ENCODE measurements around the gene LPIN2.

Gene LPIN2

DNA sequence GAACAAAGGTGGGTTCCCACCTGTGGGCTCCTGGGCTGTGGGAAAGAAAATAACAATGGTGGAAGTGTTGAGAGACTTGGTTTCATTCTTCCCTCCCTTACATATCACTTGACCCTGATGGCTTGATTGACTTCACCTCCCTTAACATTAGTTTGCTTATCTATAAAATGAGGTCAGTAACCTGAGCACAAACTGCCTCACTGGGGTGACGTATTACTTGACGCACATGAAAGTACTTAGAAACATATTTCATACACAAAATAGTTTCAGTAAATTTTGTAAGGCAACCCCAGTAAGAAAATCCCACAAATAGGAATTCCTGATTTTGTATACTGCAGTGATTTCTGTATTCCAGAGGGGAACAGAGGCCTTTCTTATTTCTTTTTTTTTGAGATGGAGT lies 29.4 kb upstream of the LPIN2 start:
- DNase-seq (ENCODE audit: low read depth), result no peak
- TF ChIP-seq, protein P1, sequence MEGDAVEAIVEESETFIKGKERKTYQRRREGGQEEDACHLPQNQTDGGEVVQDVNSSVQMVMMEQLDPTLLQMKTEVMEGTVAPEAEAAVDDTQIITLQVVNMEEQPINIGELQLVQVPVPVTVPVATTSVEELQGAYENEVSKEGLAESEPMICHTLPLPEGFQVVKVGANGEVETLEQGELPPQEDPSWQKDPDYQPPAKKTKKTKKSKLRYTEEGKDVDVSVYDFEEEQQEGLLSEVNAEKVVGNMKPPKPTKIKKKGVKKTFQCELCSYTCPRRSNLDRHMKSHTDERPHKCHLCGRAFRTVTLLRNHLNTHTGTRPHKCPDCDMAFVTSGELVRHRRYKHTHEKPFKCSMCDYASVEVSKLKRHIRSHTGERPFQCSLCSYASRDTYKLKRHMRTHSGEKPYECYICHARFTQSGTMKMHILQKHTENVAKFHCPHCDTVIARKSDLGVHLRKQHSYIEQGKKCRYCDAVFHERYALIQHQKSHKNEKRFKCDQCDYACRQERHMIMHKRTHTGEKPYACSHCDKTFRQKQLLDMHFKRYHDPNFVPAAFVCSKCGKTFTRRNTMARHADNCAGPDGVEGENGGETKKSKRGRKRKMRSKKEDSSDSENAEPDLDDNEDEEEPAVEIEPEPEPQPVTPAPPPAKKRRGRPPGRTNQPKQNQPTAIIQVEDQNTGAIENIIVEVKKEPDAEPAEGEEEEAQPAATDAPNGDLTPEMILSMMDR (IDR thresholded peaks at IDR 0.05; ENCODE audit: insufficient read depth, low read depth, low read length, missing control alignments), result no peak
- H3K4me3 ChIP-seq (ENCODE audit: low read depth, low read length), result no peak overlapping the region

DNA sequence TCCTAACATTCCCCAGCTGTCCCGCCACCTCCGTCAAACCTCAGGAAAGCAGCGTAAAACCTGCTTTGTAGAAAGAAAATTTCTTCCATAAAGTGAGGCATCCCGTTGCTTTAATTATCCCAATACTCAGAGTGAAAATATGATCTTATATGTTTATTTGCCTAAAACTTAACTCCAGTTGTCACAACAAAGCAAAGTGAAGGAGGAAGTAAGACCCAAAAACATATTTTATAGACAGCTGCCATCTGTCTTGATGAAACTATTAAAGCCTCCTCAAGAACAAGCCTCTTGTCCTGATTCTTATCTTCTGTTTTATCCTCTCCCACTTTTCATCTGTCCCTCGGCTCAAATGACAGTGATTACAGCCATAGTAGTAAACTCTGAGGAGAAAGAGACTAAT lies 28.9 kb upstream of the LPIN2 start:
- DNase-seq (ENCODE audit: low read depth), result no peak
- TF ChIP-seq, protein P1 (IDR thresholded peaks at IDR 0.05; ENCODE audit: insufficient read depth, low read depth, low read length, missing control alignments), result no peak
- H3K4me3 ChIP-seq (ENCODE audit: low read depth, low read length), result no peak overlapping the region

DNA sequence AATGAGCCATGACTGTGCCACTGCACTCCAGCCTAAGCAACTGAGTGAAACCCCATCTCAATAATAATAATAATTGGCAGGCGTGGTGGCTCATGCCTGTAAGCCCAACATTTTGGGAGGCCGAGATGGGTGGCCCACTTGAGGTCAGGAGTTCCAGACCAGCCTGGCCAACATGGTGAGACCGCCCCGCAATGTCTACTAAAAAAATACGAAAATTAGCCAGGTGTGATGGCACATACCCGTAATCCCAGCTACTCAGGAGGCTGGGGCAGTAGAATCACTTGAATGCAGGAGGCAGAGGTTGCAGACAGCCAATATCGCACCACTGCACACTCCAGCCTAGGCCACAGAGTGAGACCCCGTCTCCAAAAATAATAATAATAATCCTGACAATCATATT lies 27.9 kb upstream of the LPIN2 start:
- no peak for DNase-seq (ENCODE audit: low read depth)
- no peak overlapping the region for H3K4me3 ChIP-seq (ENCODE audit: low read depth, low read length)
- TF ChIP-seq, protein P1 (IDR thresholded peaks at IDR 0.05; ENCODE audit: insufficient read depth, low read depth, low read length, missing control alignments), result no peak

DNA sequence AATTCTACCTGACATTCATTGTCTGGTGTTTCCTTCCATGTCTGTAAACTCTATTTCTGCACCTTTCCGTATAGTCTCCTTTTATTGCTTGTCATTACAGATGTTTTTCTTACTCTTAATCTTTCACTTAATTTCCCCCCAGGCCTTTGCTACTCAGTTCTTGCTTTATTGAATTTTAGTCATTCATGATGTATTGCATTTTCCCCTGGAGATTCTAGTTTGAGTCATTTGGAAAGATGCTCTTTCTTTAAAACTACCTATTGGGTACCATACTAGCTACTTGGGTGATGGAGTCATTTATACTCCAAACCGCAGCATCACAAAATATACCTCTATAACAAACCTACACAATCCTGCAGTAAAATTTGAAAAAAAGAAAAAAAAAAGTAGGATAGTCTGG lies 27.2 kb upstream of the LPIN2 start:
- no peak overlapping the region for H3K4me3 ChIP-seq (ENCODE audit: low read depth, low read length)
- TF ChIP-seq, protein P1 (IDR thresholded peaks at IDR 0.05; ENCODE audit: insufficient read depth, low read depth, low read length, missing control alignments), result no peak
- DNase-seq (ENCODE audit: low read depth), result no peak

DNA sequence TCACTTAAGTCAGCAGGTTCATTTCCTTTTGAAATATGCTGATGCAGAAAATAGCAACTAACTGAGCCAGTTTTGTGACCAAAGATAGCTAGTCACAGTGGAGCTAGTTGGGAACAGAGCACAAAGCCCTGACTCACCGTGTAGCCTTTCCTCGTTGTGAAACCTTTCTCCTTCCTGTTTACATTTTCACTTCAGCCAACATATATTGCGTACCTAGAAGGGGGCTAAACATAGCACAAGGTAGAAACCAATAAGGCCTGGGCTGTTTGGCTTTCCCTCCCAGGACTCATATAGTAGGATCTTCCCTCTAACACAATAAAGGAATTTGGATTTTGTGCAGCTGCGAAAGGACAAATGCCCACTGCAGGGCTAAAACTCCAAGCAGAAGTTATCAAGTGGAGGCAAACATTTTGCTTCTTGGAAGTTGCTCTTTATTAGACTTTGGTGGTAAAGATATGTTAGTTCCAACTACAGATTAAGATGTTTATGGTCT lies 24.5 kb upstream of the LPIN2 start:
- peak; percentile 89 for DNase-seq (ENCODE audit: low read depth)
- TF ChIP-seq, protein P1 (IDR thresholded peaks at IDR 0.05; ENCODE audit: insufficient read depth, low read depth, low read length, missing control alignments), result no peak
- H3K4me3 ChIP-seq (ENCODE audit: low read depth, low read length), result peak overlapping the region; percentile 1; the same call in 1 of the 2 replicates

DNA sequence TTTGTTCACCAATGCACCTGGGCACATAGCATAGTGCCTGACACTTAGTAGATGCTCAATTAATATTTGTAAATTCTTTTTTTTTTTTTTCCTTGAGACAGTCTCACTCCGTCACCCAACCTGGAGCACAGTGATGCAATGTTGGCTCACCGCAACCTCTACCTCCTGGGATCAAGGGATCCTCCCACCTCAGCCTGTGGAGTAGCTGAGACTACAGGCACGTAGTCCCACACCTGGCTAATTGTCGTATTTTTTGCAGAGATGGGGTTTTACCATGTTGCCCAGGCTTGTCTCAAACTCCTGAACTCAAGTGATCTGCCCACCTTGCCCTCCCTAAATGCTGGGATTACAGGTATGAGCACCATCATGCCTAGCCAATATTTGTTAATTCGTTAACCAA lies 23.2 kb upstream of the LPIN2 start:
- TF ChIP-seq, protein P1 (IDR thresholded peaks at IDR 0.05; ENCODE audit: insufficient read depth, low read depth, low read length, missing control alignments), result no peak
- H3K4me3 ChIP-seq (ENCODE audit: low read depth, low read length), result no peak overlapping the region
- DNase-seq (ENCODE audit: low read depth), result no peak

DNA sequence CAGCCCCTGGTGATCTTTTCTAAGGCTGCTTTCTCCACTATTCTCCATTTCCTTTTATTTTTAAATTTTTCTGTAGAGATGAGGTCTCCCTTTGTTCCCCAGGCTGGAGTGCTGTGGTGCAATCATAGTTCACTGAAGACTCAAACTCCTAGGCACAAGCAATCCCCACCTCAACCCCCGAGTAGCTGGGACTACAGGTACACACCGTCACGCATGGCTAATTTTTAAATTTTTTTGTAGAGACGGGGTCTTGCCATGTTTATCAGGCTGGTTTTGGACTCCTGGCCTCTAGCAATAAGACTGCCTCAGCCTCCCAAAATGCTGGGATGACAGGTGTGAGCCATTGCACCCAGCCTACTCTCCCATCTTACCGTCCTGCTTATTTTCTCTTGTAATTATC lies 22.7 kb upstream of the LPIN2 start:
- TF ChIP-seq, protein P1 (IDR thresholded peaks at IDR 0.05; ENCODE audit: insufficient read depth, low read depth, low read length, missing control alignments), result no peak
- no peak overlapping the region for H3K4me3 ChIP-seq (ENCODE audit: low read depth, low read length)
- no peak for DNase-seq (ENCODE audit: low read depth)
